Activated naive CD8-positive, alpha-beta T cell treated with anti-CD3 and anti-CD28 coated beads for 36 hours (primary cell): ENCODE measurements around the gene CD93. TPM values are rescaled to one million over a fixed set of nuclear protein-coding genes. Genes with fewer than 3 reads are reported as not detected.

Source experiments
- DNase-seq: peaks from one replicate; pipeline ENCODE4 v3.0.0; 2021
- H3K27ac Mint-ChIP-seq: one replicate; pipeline ENCODE4 v1.8.0; 2022; ENCODE audit warnings: mild to moderate bottlenecking, moderate library complexity, mixed read lengths
- H3K27me3 Mint-ChIP-seq: one replicate; pipeline ENCODE4 v1.8.0; 2022; ENCODE audit warnings: mild to moderate bottlenecking, mixed read lengths
- H3K36me3 Mint-ChIP-seq: one replicate; pipeline ENCODE4 v1.8.0; 2021; ENCODE audit warnings: mild to moderate bottlenecking, mixed read lengths
- H3K4me1 Mint-ChIP-seq: one replicate; pipeline ENCODE4 v1.8.0; 2021; ENCODE audit warnings: mixed read lengths
- H3K4me3 Mint-ChIP-seq: one replicate; pipeline ENCODE4 v1.8.0; 2022; ENCODE audit warnings: mild to moderate bottlenecking, moderate library complexity, mixed read lengths
- H3K9me3 Mint-ChIP-seq: one replicate; pipeline ENCODE4 v1.8.0; 2022; ENCODE audit warnings: mixed read lengths
- total RNA-seq, 2 experiments: library from RNA; stranded (reverse); gene quantifications; one replicate each; pipeline ENCODE4 v1.2.3, GENCODE V29; 2021

CD93 gene
- total RNA-seq, 2 experiments from 2014 or later = 0.04 to 0.08 TPM

DNA sequence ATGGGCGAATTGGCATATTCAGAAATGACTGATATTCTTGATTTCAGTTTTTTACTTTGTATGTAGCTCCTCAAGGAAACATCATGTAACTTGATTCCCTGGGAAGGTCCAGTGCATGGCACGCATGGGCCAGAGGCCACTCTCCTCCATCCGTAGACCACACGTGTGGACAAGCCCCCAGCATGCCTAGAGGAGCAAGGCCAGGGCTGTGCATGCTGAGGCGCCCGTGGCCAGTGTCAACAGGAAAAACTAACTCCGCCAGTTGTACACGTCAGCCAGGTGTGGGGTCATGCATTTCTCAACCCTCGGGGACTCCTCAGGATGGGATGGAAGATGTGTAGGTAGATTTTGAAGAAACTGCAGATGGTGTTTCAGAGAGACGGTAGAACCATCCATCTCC lies 37.8 kb upstream of the CD93 start:
- Mint-ChIP-seq H3K36me3 (no peaks in the 10 kb centered on the region), H3K27me3 (no peaks in the 10 kb centered on the region), H3K27ac (no peak overlapping the region), H3K4me1 (no peaks in the 10 kb centered on the region), H3K9me3 (no peaks in the 10 kb centered on the region), H3K4me3 (no peak overlapping the region)
- DNase-seq = no peak

DNA sequence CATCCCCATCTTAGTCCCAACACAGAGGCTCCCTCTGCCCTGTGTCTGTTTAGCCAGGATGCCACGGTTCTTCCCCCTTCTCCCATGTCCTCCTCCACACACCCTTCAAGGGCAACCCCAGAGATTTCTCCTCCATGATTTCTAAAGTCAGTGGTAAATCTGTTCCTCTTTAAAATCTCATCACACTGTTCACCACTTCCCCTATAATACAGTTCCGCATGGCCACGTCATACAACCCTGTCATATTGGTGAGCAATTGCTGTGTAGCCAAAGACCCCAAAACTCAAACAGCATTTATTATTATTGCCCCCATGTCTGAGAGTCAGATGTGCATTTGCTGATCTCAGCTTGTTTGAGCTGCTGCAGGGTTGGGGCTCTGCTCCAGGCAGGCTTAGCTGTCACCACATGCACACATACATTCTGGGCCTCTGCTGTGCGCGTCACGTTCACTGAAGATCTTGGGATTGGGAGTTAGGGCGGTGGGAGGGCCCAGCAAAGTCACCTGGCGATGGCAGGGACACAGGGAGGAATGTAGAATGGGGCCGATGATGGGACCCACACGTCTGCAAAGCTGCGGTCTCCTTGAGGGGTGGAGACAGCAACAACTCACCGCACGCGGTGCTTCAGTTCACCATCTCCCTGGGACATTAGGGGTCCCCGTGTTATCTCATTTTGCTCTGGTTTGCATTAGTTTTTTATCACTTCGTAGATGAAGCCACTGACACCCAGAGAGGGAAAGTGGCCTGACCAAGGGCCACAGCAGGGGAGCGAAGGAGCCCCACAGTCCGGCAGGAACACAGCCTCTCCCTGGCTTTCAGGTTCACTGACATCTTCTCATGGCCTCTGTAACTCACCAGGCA lies 36.9 kb upstream of the CD93 start:
- Mint-ChIP-seq H3K27me3 (no peaks in the 10 kb centered on the region), H3K27ac (no peak overlapping the region), H3K9me3 (no peaks in the 10 kb centered on the region), H3K4me3 (no peak overlapping the region), H3K4me1 (no peaks in the 10 kb centered on the region), H3K36me3 (no peaks in the 10 kb centered on the region)
- DNase-seq = no peak

DNA sequence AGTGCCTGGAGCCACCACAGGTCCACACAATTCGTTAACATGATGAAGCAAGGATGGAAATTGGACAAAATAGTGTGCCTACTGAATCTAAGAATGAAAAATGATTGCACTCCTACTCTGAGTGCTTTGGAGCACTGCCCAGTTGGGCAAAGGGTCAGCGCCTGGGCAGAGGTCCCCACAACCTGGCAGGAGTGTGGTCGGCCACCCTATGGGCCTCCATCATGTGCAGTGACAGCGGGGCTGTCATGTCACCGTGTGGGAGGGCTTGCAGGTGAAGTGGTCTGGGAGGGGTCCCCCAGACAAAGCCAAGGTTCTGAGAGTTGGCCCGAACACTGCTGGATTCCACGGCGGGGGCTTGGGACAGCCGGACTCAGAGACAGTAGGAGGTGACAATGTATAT lies 36.2 kb upstream of the CD93 start:
- Mint-ChIP-seq H3K9me3 (no peaks in the 10 kb centered on the region), H3K27me3 (no peaks in the 10 kb centered on the region), H3K36me3 (no peaks in the 10 kb centered on the region), H3K4me3 (no peak overlapping the region), H3K4me1 (no peaks in the 10 kb centered on the region), H3K27ac (no peak overlapping the region)
- no peak for DNase-seq

DNA sequence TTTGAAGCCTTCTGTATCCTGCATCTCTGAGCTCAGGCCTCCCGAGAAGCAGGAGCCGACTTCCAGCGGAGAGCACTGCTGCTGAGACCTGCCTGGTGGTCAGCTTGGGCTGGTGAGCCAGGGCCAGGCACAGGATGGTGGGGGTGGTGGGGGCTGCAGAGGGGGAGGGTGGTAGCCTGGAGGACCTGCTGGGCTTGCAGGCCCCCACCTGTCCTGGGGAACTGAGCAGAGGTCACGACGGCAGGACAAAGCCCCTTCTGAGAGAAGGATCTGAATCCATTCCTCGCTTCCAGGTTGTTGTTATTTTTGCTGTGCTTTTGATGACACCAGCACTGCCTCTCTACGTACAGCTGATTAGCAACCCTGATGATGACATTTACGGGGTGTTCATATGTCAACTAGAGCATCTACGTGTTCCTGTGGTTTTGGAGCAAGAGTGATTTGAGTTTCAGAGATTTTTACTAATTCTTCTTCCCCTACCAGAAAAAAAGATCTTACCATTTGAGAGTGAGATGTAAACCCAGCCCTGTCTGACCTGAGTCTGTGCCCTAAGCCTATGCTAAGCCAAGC lies 35.7 kb upstream of the CD93 start:
- no peak for DNase-seq
- H3K4me1 Mint-ChIP-seq = no peaks in the 10 kb centered on the region
- no peak overlapping the region for H3K27ac Mint-ChIP-seq
- no peak overlapping the region for H3K4me3 Mint-ChIP-seq
- H3K9me3 Mint-ChIP-seq = no peaks in the 10 kb centered on the region
- H3K27me3 Mint-ChIP-seq = no peaks in the 10 kb centered on the region
- H3K36me3 Mint-ChIP-seq = no peaks in the 10 kb centered on the region

DNA sequence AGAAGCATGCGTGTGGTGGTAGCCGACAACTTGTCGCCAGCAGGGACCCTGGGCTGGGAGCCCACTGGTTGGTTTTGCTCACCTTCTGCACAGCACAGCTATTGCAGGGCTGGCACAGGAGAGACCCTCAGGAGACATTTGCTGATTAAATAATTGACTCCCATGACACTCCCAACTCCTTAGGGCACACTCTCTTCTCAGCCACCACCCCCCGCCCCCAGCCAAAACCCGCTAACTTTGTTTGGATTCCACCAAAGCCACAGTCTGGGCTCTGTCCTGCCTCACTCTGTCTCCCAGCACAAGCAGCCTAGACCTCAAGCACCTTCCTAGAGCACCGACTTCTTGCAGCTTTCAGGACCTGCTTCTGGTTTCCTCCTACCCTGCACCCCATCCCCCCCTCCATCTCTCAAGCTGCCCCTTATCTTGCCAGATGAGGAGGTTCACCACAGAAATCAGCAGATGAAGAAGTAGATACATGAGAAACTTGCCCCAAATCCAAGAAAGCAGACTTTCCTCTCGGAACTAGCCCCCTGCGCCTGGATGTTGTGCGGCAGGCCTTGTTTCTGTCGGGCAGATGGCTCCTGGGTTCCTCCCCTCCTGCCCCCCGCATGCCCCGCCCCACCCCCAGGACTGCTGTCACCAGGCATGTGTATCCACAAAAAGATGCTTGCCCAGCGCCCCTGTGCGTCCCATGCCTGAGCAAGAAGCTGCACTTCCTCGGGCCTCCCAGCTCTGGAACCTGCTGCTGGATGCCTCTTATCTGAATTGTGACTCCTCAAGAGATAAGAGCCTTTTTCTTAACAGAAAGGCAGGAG lies 35.0 kb upstream of the CD93 start:
- Mint-ChIP-seq H3K27ac (no peak overlapping the region), H3K36me3 (no peaks in the 10 kb centered on the region), H3K4me1 (no peaks in the 10 kb centered on the region), H3K27me3 (no peaks in the 10 kb centered on the region), H3K4me3 (no peak overlapping the region), H3K9me3 (no peaks in the 10 kb centered on the region)
- DNase-seq = no peak

DNA sequence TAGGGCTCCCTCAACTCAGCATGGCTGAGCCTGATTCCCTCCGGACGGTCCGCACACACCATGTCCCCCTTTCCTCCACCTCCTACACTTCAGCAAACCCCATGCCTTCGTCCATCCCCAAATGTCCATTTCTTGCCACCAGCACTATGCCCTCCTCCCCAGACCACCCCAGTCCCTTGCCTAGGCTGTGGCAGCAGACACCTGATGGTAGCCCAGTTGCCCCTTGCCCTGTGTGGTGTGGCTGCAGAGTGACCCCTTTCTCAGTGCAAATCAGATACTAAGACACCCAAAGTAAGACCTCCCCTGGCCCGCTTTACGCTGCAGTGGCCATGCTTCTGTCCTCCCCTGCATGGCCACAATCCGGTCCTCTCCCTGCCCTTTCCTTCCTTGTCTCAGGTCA lies 34.1 kb upstream of the CD93 start:
- no peaks in the 10 kb centered on the region for H3K36me3 Mint-ChIP-seq

DNA sequence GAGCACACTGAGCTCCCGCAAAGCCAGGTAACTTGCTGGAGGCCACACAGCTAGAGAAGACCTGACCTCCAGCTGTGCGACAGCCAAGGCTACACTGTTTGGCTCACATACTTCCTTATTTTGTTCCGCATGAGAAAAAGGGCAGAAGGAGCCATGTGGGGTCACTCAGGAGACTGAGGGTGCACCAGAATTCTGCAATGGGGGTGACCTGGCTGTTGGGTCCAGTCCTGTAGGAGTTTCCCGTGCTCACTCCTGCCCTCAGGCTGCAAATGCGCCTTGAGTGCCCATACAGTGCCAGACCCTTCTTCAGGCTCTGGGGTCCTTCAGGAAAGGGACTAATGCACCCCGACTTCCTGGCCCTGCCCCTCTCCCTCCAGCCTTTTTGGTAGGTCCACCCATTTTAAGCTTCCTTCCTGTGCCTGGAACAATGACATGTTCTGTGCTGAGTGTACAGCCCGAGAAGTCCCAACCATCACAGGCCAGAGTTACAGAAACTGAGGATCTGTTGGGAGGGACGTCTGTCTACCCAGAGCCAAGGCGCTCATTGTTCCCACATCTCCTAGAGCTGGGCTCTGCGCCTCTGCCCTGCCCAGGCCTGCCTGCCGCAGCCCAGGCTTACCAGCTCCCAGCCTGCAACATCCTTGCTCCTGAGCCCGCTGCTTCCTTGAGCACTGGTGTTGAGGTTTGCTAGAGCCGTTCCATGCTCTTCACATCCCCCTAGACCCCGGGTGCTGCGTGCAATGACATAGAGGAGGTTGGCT lies 33.5 kb upstream of the CD93 start:
- DNase-seq = no peak
- Mint-ChIP-seq H3K9me3 (no peaks in the 10 kb centered on the region), H3K4me1 (no peaks in the 10 kb centered on the region), H3K36me3 (no peaks in the 10 kb centered on the region), H3K27ac (no peak overlapping the region), H3K4me3 (no peak overlapping the region), H3K27me3 (no peaks in the 10 kb centered on the region)

More for the DNA sequence above, 34.1 kb upstream of the CD93 start:
- H3K9me3 Mint-ChIP-seq = no peaks in the 10 kb centered on the region
- H3K4me1 Mint-ChIP-seq = no peaks in the 10 kb centered on the region
- DNase-seq = no peak
- H3K27ac Mint-ChIP-seq = no peak overlapping the region
- no peak overlapping the region for H3K4me3 Mint-ChIP-seq
- H3K27me3 Mint-ChIP-seq = no peaks in the 10 kb centered on the region

DNA sequence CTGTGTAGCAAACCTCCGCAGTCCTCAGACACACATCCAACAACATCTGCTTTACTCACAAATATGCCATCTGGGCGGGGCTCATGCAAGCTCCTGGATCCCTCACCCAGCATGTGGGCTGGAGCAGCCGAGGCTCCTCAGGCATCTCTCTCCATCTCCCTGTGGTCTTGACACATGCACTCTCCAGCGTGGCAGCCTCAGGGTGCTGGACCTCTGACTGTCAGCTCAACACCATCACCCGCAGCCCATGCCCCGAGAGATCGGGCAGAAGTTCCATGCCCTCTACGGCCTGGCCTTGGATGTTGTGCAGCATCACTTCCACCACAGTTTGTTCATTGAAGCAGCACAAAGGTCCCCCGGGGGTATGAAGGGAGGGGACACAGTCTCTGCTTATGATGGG lies 32.6 kb upstream of the CD93 start:
- no peaks in the 10 kb centered on the region for H3K9me3 Mint-ChIP-seq
- no peak for DNase-seq
- no peak overlapping the region for H3K4me3 Mint-ChIP-seq
- H3K4me1 Mint-ChIP-seq = no peaks in the 10 kb centered on the region
- H3K27me3 Mint-ChIP-seq = no peaks in the 10 kb centered on the region
- no peak overlapping the region for H3K27ac Mint-ChIP-seq
- no peaks in the 10 kb centered on the region for H3K36me3 Mint-ChIP-seq

DNA sequence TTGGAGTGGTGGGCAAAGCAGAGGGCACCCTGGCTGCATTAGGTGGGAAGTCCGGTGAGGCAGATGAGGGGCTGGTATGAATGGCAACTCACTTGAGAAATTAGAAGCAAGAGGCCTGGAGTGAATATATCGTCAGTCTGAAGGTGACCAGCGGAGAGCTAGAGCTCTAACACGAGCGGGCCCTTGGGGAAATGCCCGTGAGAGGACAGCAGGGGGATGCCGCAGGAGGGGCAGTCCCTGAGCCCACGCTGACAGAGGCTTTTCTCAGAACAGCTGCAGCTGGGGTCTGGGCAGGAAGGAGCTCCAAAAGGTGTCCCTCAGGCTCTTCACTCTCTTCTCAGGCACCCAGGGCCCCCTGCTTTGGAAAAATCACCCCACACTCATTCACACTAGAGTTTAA lies 32.0 kb upstream of the CD93 start:
- no peaks in the 10 kb centered on the region for H3K27me3 Mint-ChIP-seq
- no peaks in the 10 kb centered on the region for H3K9me3 Mint-ChIP-seq

DNA sequence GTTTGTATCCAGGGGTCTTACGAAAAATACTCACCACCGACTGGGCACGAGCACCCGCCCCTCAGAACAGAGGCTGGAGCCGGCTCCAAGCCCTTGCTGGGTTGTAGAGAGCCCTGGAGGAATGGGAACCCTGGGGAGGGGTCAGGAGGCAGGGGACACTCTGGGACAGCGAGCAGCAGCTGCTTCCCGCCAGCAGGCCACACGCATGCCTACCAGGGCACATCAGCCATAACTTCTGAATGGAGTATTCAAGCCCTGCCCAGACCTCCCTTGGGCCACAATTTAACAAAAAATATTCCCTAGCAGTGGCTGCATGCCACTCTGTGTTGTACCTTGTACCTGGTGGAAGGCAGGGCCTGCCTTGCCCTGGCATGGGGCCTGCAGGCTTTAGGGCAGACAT lies 31.6 kb upstream of the CD93 start:
- H3K9me3 Mint-ChIP-seq = no peaks in the 10 kb centered on the region
- H3K4me3 Mint-ChIP-seq = no peak overlapping the region
- H3K27me3 Mint-ChIP-seq = no peaks in the 10 kb centered on the region
- no peaks in the 10 kb centered on the region for H3K4me1 Mint-ChIP-seq
- no peak for DNase-seq
- no peak overlapping the region for H3K27ac Mint-ChIP-seq
- H3K36me3 Mint-ChIP-seq = no peaks in the 10 kb centered on the region

More for the DNA sequence above, 32.0 kb upstream of the CD93 start:
- Mint-ChIP-seq H3K27ac (no peak overlapping the region), H3K36me3 (no peaks in the 10 kb centered on the region), H3K4me1 (no peaks in the 10 kb centered on the region), H3K4me3 (no peak overlapping the region)
- DNase-seq = no peak

DNA sequence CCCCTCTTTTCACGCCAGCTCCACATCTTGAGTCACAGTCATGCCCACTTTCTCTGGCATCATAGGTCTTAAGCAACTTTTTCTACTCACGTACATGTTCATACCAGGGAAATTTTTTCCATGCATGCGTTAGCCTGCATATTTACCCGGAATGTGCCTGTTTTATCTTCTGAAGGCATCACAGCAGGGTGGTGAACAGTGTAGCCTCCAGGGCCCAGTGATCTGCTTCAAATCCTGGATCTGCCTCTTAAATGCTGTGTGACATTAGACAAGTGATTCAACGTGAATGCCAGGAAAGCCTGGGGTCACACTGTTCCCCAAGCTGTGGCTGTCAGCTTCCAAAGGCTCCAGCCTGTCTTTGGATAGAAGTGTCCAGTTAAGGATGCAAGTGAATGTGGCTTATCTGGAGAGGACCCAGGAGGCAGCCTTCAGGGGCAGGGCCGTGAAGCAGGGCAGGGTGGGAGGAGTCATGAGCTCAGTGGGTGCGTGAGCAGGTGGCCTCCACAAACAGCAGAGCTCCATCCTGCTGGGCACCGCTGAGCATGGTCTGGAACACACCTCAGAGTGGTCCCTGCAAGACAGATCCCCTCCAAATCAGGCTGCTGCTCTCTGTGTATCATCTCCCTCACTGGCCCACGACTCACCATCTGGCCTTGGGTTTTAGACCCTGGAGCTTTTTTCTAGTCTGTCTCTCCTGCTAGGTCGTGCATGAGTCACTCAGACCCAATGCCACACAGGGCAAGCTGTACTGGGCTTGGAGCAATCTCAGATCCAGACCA lies 30.4 kb upstream of the CD93 start:
- no peaks in the 10 kb centered on the region for H3K9me3 Mint-ChIP-seq
- H3K4me3 Mint-ChIP-seq = no peak overlapping the region
- H3K4me1 Mint-ChIP-seq = no peaks in the 10 kb centered on the region
- no peak overlapping the region for H3K27ac Mint-ChIP-seq
- DNase-seq = no peak
- no peaks in the 10 kb centered on the region for H3K27me3 Mint-ChIP-seq
- no peaks in the 10 kb centered on the region for H3K36me3 Mint-ChIP-seq

DNA sequence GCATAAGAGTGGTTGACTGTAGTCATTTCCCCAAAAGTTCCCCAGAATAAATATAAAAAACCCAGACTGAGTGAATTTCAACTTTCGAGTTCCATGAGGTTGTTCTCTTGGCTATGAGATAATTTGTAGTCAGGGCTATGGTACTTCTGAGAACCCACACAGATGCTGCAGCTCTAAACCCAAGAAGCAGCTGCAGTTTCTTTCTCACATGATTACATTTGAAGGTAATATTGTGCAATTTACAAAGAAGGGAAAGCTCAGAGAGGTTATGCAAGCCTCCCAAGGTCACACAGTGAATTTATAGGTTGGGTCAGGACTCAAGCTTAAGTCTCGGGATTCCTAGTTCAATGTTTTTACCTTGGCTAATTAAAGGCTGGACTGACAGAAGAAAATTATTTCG lies 29.7 kb upstream of the CD93 start:
- Mint-ChIP-seq H3K36me3 (no peaks in the 10 kb centered on the region), H3K9me3 (no peaks in the 10 kb centered on the region), H3K27me3 (no peaks in the 10 kb centered on the region), H3K4me3 (no peak overlapping the region), H3K4me1 (no peaks in the 10 kb centered on the region), H3K27ac (no peak overlapping the region)
- no peak for DNase-seq

DNA sequence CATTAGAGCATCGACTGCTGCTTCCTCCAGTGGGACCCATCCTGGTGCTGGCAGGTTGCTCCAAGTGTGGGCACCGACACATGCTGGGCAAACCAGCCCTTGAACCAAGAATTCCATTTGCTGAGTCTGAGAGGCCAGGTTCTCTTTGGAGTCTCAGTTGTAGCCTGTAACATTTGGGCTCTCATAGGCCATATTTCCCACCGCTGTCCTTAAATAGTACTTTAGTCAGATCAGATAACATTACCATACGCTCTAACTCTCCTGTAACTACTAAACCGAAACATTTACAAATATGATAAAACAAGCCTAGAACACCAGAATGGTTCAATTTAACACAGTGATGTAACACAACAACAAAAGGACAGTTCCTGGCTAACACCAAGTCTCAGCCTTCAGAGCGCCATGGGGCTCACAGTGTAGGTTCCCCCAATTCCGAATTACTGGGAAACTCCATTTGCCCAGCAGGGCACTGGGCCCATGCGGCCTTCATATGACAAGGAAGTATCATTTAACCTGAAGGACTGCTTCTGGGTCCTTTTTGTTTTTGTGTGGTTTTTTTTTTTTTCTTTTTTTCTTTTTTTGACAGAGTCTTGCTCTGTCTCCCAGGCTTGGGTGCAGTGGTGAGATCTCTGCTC lies 28.4 kb upstream of the CD93 start:
- DNase-seq = no peak
- Mint-ChIP-seq H3K9me3 (no peaks in the 10 kb centered on the region), H3K4me1 (no peaks in the 10 kb centered on the region), H3K27ac (no peak overlapping the region), H3K4me3 (no peak overlapping the region), H3K27me3 (no peaks in the 10 kb centered on the region), H3K36me3 (no peaks in the 10 kb centered on the region)

DNA sequence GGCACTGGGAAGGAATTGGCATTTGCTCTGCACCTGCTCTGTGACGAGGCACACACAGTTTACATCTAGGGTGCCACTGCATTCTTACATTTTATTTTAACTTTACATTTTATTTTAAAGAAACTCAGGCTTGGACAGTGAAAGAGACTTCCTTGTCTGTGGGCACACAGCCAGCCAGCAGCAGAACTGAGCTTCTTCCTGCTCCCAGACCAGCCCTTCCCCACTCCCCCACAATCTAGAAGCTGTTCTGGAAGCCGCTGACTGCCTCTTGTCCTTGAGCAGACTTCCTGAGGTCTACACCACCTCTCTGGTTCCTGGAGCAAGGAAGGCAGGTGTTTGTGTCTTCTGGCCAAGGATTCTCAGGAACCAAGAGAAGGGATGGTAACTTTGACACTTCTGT lies 27.9 kb upstream of the CD93 start:
- DNase-seq = no peak
- no peaks in the 10 kb centered on the region for H3K9me3 Mint-ChIP-seq
- H3K4me1 Mint-ChIP-seq = no peaks in the 10 kb centered on the region
- no peaks in the 10 kb centered on the region for H3K36me3 Mint-ChIP-seq
- no peak overlapping the region for H3K4me3 Mint-ChIP-seq
- H3K27me3 Mint-ChIP-seq = no peaks in the 10 kb centered on the region
- H3K27ac Mint-ChIP-seq = no peak overlapping the region
